Mesodermal cell (in vitro differentiated cells): ENCODE data around the gene NPIPB6.

Source experiments
- H3K27ac ChIP-seq: 2 replicates; pipeline ENCODE4 v1.7.0; 2013; ENCODE audit warnings: mild to moderate bottlenecking, low read depth, low read length, moderate library complexity; ENCODE audit not compliant: severe bottlenecking
- H3K36me3 ChIP-seq: 2 replicates; pipeline ENCODE4 v1.7.1; 2013; ENCODE audit warnings: mild to moderate bottlenecking, low read length, moderate library complexity; ENCODE audit not compliant: control insufficient read depth, insufficient read depth
- H3K4me1 ChIP-seq: one replicate; pipeline ENCODE4 v1.7.1; 2013; ENCODE audit warnings: mild to moderate bottlenecking, low read length; ENCODE audit not compliant: insufficient read depth, control insufficient read depth, poor library complexity, severe bottlenecking
- H3K4me3 ChIP-seq: 2 replicates; pipeline ENCODE4 v1.7.0; 2013; ENCODE audit warnings: low read length, control low read depth, mild to moderate bottlenecking; ENCODE audit not compliant: insufficient read depth, poor library complexity, severe bottlenecking; ENCODE audit errors: extremely low read depth
- H3K9me3 ChIP-seq: 2 replicates; pipeline ENCODE4 v1.7.1; 2013; ENCODE audit warnings: mild to moderate bottlenecking, low read length, moderate library complexity; ENCODE audit not compliant: control insufficient read depth
- WGBS, 2 experiments: methylation state at CpG; one replicate each; pipeline ENCODE4 v1.1.5; 2013; ENCODE audit warnings: missing lambda C conversion rate in 2 of 2; ENCODE audit not compliant: insufficient coverage in 2 of 2; 5-methylcytosine and 5-hydroxymethylcytosine counted together

The NPIPB6 gene

GRCh38 chr16:28297784-28298510, 65.4 kb downstream of the NPIPB6 start:
- Histone ChIP-seq H3K36me3 (peaks cover 2% of the 10 kb centered on the region), H3K4me1 (no peaks in the 10 kb centered on the region), H3K27ac (no peak overlapping the region), H3K9me3 (no peaks in the 10 kb centered on the region), H3K4me3 (no peak overlapping the region)
- 67 to 68% methylated on average over 7 to 9 of the region's 11 CpGs for WGBS, 2 experiments

- Histone ChIP-seq H3K36me3 (peaks cover 2% of the 10 kb centered on the region), H3K4me1 (no peaks in the 10 kb centered on the region), H3K4me3 (no peak overlapping the region), H3K27ac (no peak overlapping the region), H3K9me3 (no peaks in the 10 kb centered on the region)
- 94 to 95% methylated on average over 2 of the region's 2 CpGs for WGBS, 2 experiments
These were observed 66.0 kb downstream of the NPIPB6 start for GRCh38 chr16:28297308-28297707.

GRCh38 chr16:28295276-28295675, 68.0 kb downstream of the NPIPB6 start:
- no peaks in the 10 kb centered on the region for H3K9me3 ChIP-seq
- H3K4me3 ChIP-seq: no peak overlapping the region
- WGBS, 2 experiments: 92% methylated on average over 9 to 10 of the region's 11 CpGs
- no peaks in the 10 kb centered on the region for H3K4me1 ChIP-seq
- no peak overlapping the region for H3K27ac ChIP-seq
- peaks cover 2% of the 10 kb centered on the region for H3K36me3 ChIP-seq

GRCh38 chr16:28294201-28294600, 69.1 kb downstream of the NPIPB6 start:
- Histone ChIP-seq H3K4me3 (peak overlapping the region; percentile 76), H3K27ac (no peak overlapping the region), H3K36me3 (no peaks in the 10 kb centered on the region), H3K9me3 (no peaks in the 10 kb centered on the region), H3K4me1 (no peaks in the 10 kb centered on the region)
- whole genome bisulfite sequencing, 2 experiments: 86 to 90% methylated on average over 5 to 6 of the region's 6 CpGs

- H3K4me3 ChIP-seq: peak overlapping the region; percentile 76
These were observed 69.7 kb downstream of the NPIPB6 start for GRCh38 chr16:28293601-28293960.

GRCh38 chr16:28292731-28293600, 70.3 kb downstream of the NPIPB6 start:
- Histone ChIP-seq H3K36me3 (no peaks in the 10 kb centered on the region), H3K4me1 (no peaks in the 10 kb centered on the region), H3K27ac (no peak overlapping the region), H3K9me3 (no peaks in the 10 kb centered on the region), H3K4me3 (peak overlapping the region; percentile 76)
- 0 to 1% methylated on average over 27 to 36 of the region's 60 CpGs for WGBS, 2 experiments

More at GRCh38 chr16:28293601-28293960, 69.7 kb downstream of the NPIPB6 start:
- no peaks in the 10 kb centered on the region for H3K9me3 ChIP-seq
- H3K36me3 ChIP-seq: no peaks in the 10 kb centered on the region
- no peak overlapping the region for H3K27ac ChIP-seq
- 0 to 6% methylated on average over 1 to 6 of the region's 10 CpGs for WGBS, 2 experiments
- H3K4me1 ChIP-seq: no peaks in the 10 kb centered on the region
